Sigmoid colon (tissue), 7 donors: ENCODE data around the gene ZFYVE28. TPM values are rescaled to one million over a fixed set of nuclear protein-coding genes. Genes with fewer than 3 reads are reported as not detected.

Experiments used
- DNase-seq: peaks from one replicate; pipeline ENCODE4 v3.0.0-alpha.2; 2019
- H3K27ac ChIP-seq, 4 donors: fragments of 200-600 bp; sonication (generic); one replicate each; pipeline ENCODE4 v1.5.1; 2016 to 2019; ENCODE audit warnings: mild to moderate bottlenecking in 1 of 4
- H3K27me3 ChIP-seq, 3 donors: fragments of 200-600 bp; sonication (generic); one replicate each; pipeline ENCODE4 v1.5.1; 2019; ENCODE audit warnings: mild to moderate bottlenecking in 1 of 3
- H3K36me3 ChIP-seq, 4 donors: fragments of 200-600 bp; sonication (generic); one replicate each; pipeline ENCODE4 v1.5.1; 2016 to 2019
- H3K4me1 ChIP-seq, 4 donors: fragments of 200-600 bp; sonication (generic); one replicate each; pipeline ENCODE4 v1.5.1; 2017 to 2019
- H3K4me3 ChIP-seq, 4 donors: fragments of 200-600 bp; sonication (generic); one replicate each; pipeline ENCODE4 v1.5.1; 2017 to 2019; ENCODE audit warnings: mild to moderate bottlenecking in 2 of 4, moderate library complexity in 1 of 4
- H3K9me3 ChIP-seq, 4 donors: fragments of 200-600 bp in 3 of 4; sonication (generic) in 3 of 4; one replicate each; pipeline versions ENCODE4 v1.5.1 to v1.6.1; 2013 to 2019
- EP300 ChIP-seq, 4 donors: sonication (generic); formaldehyde crosslinking; IDR thresholded peaks; one replicate each; pipeline ENCODE4 v1.6.1; 2017; ENCODE audit warnings: antibody characterized with exemption in 4 of 4
- POLR2A ChIP-seq, 2 donors: fragments of 450-650 bp; IDR thresholded peaks; one replicate each; pipeline ENCODE4 v1.6.1; 2016; ENCODE audit warnings: antibody characterized with exemption in 2 of 2, mild to moderate bottlenecking in 2 of 2, moderate library complexity in 2 of 2
- POLR2AphosphoS5 ChIP-seq, 4 donors: sonication (generic); formaldehyde crosslinking; IDR thresholded peaks; one replicate each; pipeline ENCODE4 v1.6.1; 2017; ENCODE audit warnings: antibody characterized with exemption in 4 of 4
- WGBS, 2 donors: extraction: QIAGEN DNeasy Blood & Tissue Kit; methylation state at CpG; one replicate each; pipeline ENCODE4 v1.1.7; 2013; 5-methylcytosine and 5-hydroxymethylcytosine counted together
- intact Hi-C: fragments of 100-400 bp; cut with DNase I; formaldehyde crosslinking; loops from one replicate; pipeline ENCODE4 v1.15.1; 2023
- polyA plus RNA-seq, 3 donors: library from polyadenylated mRNA; stranded (reverse); fragments of 200-250 nt; gene quantifications; one replicate each; pipeline ENCODE4 v1.2.3, GENCODE V29; 2013
- total RNA-seq, 4 donors: library from RNA; depleted of rRNA; stranded (reverse); fragments of >200 nt; gene quantifications; one replicate each; pipeline ENCODE4 v1.1.0, GENCODE V29; 2016
- TF ChIP-seq, protein P1 (sequence below), 4 experiments: fragments of 450-650 bp in 3 of 4; fragments of 200-600 bp in 1 of 4; IDR thresholded peaks; one replicate each; pipeline ENCODE4 v1.5.1; 2016 to 2019; ENCODE audit warnings: antibody characterized with exemption in 4 of 4, mild to moderate bottlenecking in 3 of 4, moderate library complexity in 2 of 4
- donor health status: healthy with polysubstance abuse.
- donor health status: Bipolar disorder and iron deficiency.
- donor health status: healthy.

Gene ZFYVE28
- total and polyA plus RNA-seq, 7 donors, result 3.1 to 24.1 (median 13.0) TPM

DNA sequence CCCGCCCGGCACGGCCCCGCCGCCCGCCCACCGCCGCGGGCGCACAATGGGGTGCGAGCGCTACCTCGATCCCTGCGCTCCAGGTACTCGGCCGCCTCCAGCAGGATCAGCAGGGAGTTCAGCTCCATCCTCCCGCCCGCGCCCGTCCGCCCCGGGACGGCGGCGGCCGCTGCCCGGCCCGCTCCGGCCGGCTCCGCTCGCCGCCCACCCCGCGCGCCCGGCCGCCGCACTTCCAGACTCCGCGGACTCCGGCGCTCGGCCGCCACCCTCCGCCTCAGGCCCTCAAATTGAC lies 156.6 kb downstream of the ZFYVE28 start, which contains the start of gene MXD4:
TSS of gene MXD4 (minus strand) at position 257 of the 292 bp plus-strand sequence. CDS start at position 128, 129 bp downstream.
- no peak for TF ChIP-seq POLR2A (IDR thresholded peaks at IDR 0.05)
- peak; percentile 1 to 91 (median 58) for TF ChIP-seq POLR2AphosphoS5 (IDR thresholded peaks at IDR 0.05)
- intact Hi-C loops, result loop anchor here (1.0 to 10.0 kb wide), 5 partner anchors 19 to 496 kb away; partner anchors contain the start of genes CFAP99, HAUS3, POLN and RNF4
- Histone ChIP-seq H3K4me1 (peaks cover 0 to 87% (median 73%) of the 10 kb centered on the region in 4 donors), H3K27ac (peak within 1 kb of the TSS; percentile 96 to 99 (median 98)), H3K36me3 (peaks cover 0 to 7% (median 0%) of the 10 kb centered on the region in 4 donors), H3K9me3 (no peaks in the 10 kb centered on the region), H3K27me3 (no peaks in the 10 kb centered on the region), H3K4me3 (peak within 1 kb of the TSS; percentile 92 to 97 (median 94))
- no peak for DNase-seq
- WGBS, 2 donors, result 0 to 1% methylated on average over 46 of the region's 46 CpGs

DNA sequence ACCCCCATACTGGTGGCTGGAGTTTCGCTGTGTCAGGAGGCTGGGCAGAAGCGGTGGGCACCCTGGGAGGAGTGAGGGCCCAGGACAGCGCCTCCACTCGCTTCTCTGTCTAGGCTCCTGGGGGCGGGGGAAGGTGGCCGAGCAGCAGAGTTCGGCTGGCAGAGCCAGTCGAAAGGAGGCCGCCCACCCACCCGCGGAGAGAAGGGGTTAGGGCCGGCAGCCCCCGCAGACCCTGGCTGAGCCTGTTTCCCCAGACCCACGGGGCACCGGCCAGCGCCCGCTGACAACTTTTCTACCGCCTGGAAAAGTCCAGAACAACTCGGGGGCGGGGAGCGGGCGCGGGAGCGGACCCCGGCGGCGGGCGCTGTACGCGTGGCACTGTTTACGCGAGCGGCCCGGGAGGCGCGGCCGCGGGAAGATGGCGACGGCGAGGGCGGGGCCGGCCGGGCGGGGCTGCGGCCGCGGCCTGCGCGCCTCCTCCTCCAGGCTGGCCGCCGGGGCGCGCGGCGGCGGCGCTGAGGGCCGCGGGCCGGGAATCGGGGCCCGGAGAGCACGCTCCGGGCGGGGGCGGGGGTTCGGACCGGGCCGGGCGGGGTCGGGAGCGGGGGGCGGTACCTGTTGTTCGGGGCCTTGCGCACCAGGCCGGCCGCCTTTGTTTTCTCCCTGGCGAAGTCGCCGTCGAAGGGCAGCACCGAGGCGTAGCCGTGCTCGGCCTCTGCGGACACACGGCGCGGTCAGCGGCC lies 157.2 kb downstream of the ZFYVE28 start:
- Histone ChIP-seq H3K36me3 (peaks cover 0 to 7% (median 0%) of the 10 kb centered on the region in 4 donors), H3K4me1 (peaks cover 0 to 87% (median 73%) of the 10 kb centered on the region in 4 donors), H3K4me3 (peak overlapping the region; percentile 92 to 97 (median 94)), H3K27ac (peak overlapping the region; percentile 87 to 96 (median 94)), H3K27me3 (no peaks in the 10 kb centered on the region), H3K9me3 (no peaks in the 10 kb centered on the region)
- WGBS, 2 donors, result 1% methylated on average over 91 of the region's 91 CpGs
- DNase-seq, result peak; percentile 73
- TF ChIP-seq POLR2A (IDR thresholded peaks at IDR 0.05), result no peak
- TF ChIP-seq POLR2AphosphoS5 (IDR thresholded peaks at IDR 0.05), result peak in 1 of 4 donors; percentile 14
- intact Hi-C loops, result loop anchor here (5.0 to 10.0 kb wide), 3 partner anchors 104 to 496 kb away; partner anchors contain the start of genes CFAP99, TNIP2 and ZFYVE28

DNA sequence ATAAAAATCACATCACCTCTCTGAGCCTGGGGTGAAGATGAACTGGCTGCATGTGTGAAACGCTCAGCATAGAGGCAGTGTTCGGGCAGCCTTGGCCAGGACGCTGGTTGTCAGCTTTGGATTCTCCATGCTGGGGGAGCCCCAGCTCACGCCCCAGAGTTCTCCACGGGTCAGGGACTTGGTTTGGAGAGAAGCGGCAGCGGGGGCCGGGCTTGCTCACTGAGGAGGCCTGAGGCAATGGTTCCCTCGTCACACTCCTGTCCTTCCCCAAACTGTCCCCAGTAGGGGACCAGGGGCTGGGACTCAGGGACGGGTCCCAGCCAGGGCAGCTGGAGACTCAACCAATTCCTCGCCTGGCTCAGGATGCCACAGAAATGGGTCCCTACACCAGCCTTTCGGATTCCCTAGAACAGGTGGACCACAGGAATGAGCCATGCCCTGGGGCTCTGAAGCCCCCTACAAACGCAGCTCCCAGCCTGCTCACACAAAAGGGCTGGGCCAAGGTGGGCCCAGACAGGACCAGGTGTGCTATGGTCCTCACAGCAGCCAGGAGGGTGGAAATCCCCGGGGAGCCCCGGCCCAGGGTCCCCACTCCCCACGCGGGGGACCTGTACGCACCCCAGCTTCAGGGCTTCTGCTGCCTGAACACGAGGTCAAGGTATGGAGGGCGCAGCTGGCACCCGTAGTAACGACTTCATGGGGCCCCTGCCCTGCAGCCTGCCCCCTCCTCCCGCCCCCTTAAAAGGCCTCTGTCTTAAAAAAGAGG lies 157.9 kb downstream of the ZFYVE28 start:
- DNase-seq, result peak; percentile 74
- H3K4me1 ChIP-seq, result peaks cover 0 to 87% (median 73%) of the 10 kb centered on the region in 4 donors

DNA sequence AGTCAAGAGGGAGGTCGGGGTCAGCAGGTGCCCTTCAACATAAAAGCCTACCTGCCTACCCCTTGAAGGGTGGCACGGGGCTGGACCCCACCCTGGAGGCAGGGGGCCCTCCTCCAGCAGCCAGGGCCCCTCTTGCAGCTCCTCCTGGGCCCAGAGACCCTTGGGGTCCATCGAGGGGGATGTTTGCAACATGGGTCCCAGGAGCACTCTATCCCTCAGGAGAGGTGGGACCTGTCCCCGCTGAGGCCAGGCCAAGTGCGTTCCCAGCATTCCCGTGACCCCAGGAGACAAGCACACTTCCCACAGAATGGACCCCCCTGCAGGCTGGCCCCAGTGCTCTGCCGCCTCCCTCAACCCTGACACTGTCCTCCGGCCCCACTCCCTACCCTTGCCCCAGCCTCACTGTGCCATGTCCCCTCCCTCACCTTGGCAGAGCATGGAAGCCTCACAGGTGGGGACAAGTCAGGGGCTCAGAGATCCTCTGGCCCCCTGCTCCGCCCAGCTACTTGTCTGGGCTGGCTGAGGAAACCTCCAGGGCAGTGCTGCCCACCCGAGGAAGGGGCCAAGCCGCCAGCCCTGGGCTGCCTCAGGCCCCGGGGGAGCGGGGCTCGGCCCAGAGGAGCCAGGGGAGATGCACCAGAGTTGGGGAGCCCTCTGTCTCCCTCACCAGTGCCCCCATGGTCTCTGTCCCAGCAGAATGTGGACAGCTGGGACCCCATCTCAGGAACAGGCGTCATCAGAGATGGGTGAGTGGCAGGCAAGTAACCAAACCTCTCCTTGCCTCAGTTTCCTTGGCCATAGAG lies 158.7 kb downstream of the ZFYVE28 start:
- intact Hi-C loops, result loop anchor here (5.0 to 10.0 kb wide), 3 partner anchors 105 to 498 kb away; partner anchors contain the start of genes CFAP99, TNIP2 and ZFYVE28
- TF ChIP-seq POLR2A (IDR thresholded peaks at IDR 0.05) (no peak), POLR2AphosphoS5 (IDR thresholded peaks at IDR 0.05) (no peak), EP300 (IDR thresholded peaks at IDR 0.05) (no peak)
- TF ChIP-seq, protein P1, sequence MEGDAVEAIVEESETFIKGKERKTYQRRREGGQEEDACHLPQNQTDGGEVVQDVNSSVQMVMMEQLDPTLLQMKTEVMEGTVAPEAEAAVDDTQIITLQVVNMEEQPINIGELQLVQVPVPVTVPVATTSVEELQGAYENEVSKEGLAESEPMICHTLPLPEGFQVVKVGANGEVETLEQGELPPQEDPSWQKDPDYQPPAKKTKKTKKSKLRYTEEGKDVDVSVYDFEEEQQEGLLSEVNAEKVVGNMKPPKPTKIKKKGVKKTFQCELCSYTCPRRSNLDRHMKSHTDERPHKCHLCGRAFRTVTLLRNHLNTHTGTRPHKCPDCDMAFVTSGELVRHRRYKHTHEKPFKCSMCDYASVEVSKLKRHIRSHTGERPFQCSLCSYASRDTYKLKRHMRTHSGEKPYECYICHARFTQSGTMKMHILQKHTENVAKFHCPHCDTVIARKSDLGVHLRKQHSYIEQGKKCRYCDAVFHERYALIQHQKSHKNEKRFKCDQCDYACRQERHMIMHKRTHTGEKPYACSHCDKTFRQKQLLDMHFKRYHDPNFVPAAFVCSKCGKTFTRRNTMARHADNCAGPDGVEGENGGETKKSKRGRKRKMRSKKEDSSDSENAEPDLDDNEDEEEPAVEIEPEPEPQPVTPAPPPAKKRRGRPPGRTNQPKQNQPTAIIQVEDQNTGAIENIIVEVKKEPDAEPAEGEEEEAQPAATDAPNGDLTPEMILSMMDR (IDR thresholded peaks at IDR 0.05), result no peak
- DNase-seq, result peak; percentile 68
- no peaks in the 10 kb centered on the region for H3K9me3 ChIP-seq
- peak overlapping the region; percentile 87 to 96 (median 94) for H3K27ac ChIP-seq
- H3K27me3 ChIP-seq, result no peaks in the 10 kb centered on the region
- H3K4me3 ChIP-seq, result peak overlapping the region; percentile 92 to 97 (median 94)
- 88 to 90% methylated on average over 15 of the region's 15 CpGs for WGBS, 2 donors
- peaks cover 0 to 12% (median 3%) of the 10 kb centered on the region in 4 donors for H3K36me3 ChIP-seq
- H3K4me1 ChIP-seq, result peaks cover 0 to 88% (median 76%) of the 10 kb centered on the region in 4 donors

More for the DNA sequence above, 157.9 kb downstream of the ZFYVE28 start:
- peak overlapping the region; percentile 92 to 97 (median 94) for H3K4me3 ChIP-seq
- H3K27me3 ChIP-seq, result no peaks in the 10 kb centered on the region
- peak overlapping the region; percentile 87 to 96 (median 94) for H3K27ac ChIP-seq
- intact Hi-C loops, result loop anchor here (5.0 to 10.0 kb wide), 3 partner anchors 104 to 497 kb away; partner anchors contain the start of genes CFAP99, TNIP2 and ZFYVE28
- peaks cover 0 to 7% (median 0%) of the 10 kb centered on the region in 4 donors for H3K36me3 ChIP-seq
- no peaks in the 10 kb centered on the region for H3K9me3 ChIP-seq
- WGBS, 2 donors, result 46 to 50% methylated on average over 23 of the region's 23 CpGs
- TF ChIP-seq POLR2A (IDR thresholded peaks at IDR 0.05) (no peak), EP300 (IDR thresholded peaks at IDR 0.05) (no peak), POLR2AphosphoS5 (IDR thresholded peaks at IDR 0.05) (no peak)
- TF ChIP-seq, protein P1 (IDR thresholded peaks at IDR 0.05), result no peak

DNA sequence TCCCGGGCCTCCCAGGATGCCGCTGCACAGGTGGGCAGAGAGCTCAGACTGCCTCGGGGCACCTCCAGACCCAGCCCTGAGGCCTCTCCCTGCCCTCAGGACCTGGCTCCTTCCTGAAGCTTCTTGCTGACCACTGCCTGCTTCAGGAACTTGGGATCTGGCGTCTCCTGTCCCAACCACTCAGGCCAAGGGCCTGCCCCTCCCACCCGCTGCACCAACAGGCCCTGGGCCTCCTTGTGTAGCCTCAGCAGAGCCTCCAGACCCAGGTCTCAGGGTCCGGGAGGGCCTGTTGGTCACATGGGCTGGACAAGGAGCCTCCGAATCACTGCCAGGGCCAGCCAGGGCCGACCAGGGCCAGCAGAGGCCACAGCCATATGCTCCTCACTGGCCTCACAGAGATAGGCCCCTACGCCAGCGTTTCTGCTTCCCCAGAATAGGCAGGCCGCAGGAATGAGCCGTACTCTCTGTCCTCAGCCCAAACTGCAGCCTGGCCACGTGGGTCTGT lies 159.4 kb downstream of the ZFYVE28 start:
- TF ChIP-seq POLR2AphosphoS5 (IDR thresholded peaks at IDR 0.05) (no peak), POLR2A (IDR thresholded peaks at IDR 0.05) (no peak), EP300 (IDR thresholded peaks at IDR 0.05) (no peak)
- TF ChIP-seq, protein P1 (IDR thresholded peaks at IDR 0.05), result no peak
- peak overlapping the region in 1 of 4 donors; percentile 92 for H3K4me3 ChIP-seq
- WGBS, 2 donors, result 82 to 86% methylated on average over 13 of the region's 13 CpGs
- H3K27ac ChIP-seq, result peak overlapping the region; percentile 87 to 96 (median 94)
- peaks cover 0 to 84% (median 76%) of the 10 kb centered on the region in 4 donors for H3K4me1 ChIP-seq
- DNase-seq, result peak; percentile 63
- intact Hi-C loops, result no loop called here
- H3K36me3 ChIP-seq, result peaks cover 0 to 19% (median 6%) of the 10 kb centered on the region in 4 donors
- H3K27me3 ChIP-seq, result no peaks in the 10 kb centered on the region
- H3K9me3 ChIP-seq, result no peaks in the 10 kb centered on the region
